Urinary bladder (tissue), 4 donors: ENCODE measurements around the gene ITPR2. TPM values are rescaled to one million over a fixed set of nuclear protein-coding genes. Genes with fewer than 3 reads are reported as not detected.
"Not testable (repeated sequence)": the region's sequence is repeated elsewhere in the genome, so short reads cannot be mapped to it uniquely, and the experiment has no call there.

ENCODE experiments used
- DNase-seq: peaks from one replicate; pipeline ENCODE4 v3.0.0-alpha.2; 2015; ENCODE audit errors: extremely low spot score
- H3K27ac ChIP-seq: one replicate; pipeline ENCODE4 v1.5.1; 2013; ENCODE audit warnings: low read depth, mild to moderate bottlenecking, moderate library complexity
- H3K36me3 ChIP-seq: one replicate; pipeline ENCODE4 v1.6.1; 2013; ENCODE audit warnings: mild to moderate bottlenecking, moderate library complexity; ENCODE audit not compliant: insufficient read depth
- H3K4me1 ChIP-seq: one replicate; pipeline ENCODE4 v1.6.1; 2013; ENCODE audit warnings: mild to moderate bottlenecking, moderate library complexity; ENCODE audit not compliant: insufficient read depth
- H3K4me3 ChIP-seq: one replicate; pipeline ENCODE4 v1.5.1; 2013; ENCODE audit warnings: low read depth, low read length
- WGBS: extraction: QIAGEN DNeasy Blood & Tissue Kit; methylation state at CpG from one replicate; pipeline ENCODE4 v1.1.7; 2013; 5-methylcytosine and 5-hydroxymethylcytosine counted together
- polyA plus RNA-seq: library from polyadenylated mRNA; stranded (reverse); fragments of 200-250 nt; gene quantifications from one replicate; pipeline ENCODE4 v1.2.3, GENCODE V29; 2013
- total RNA-seq: library from RNA; depleted of rRNA; stranded (reverse); fragments of >200 nt; gene quantifications from one replicate; pipeline ENCODE4 v1.2.3, GENCODE V29; 2014
- donor health status: healthy with polysubstance abuse.
- donor health status: healthy.

Gene ITPR2
- total and polyA plus RNA-seq, 2 donors = 5.6 to 48.2 TPM

- 92% methylated on average over 3 of the region's 3 CpGs for WGBS
- no peak overlapping the region for H3K27ac ChIP-seq
These were observed 50.4 kb downstream of the ITPR2 start for GRCh38 chr12:26782372-26783130.

GRCh38 chr12:26780656-26781055 lies 52.3 kb downstream of the ITPR2 start:
- not testable (repeated sequence) for H3K4me3 ChIP-seq, H3K27ac ChIP-seq, DNase-seq, H3K36me3 ChIP-seq, H3K4me1 ChIP-seq
- 97% methylated on average over 2 of the region's 2 CpGs for WGBS

More at GRCh38 chr12:26782372-26783130, 50.4 kb downstream of the ITPR2 start:
- Histone ChIP-seq H3K4me3 (no peak overlapping the region), H3K4me1 (no peaks in the 10 kb centered on the region), H3K36me3 (no peaks in the 10 kb centered on the region)
- no peak for DNase-seq

DNA sequence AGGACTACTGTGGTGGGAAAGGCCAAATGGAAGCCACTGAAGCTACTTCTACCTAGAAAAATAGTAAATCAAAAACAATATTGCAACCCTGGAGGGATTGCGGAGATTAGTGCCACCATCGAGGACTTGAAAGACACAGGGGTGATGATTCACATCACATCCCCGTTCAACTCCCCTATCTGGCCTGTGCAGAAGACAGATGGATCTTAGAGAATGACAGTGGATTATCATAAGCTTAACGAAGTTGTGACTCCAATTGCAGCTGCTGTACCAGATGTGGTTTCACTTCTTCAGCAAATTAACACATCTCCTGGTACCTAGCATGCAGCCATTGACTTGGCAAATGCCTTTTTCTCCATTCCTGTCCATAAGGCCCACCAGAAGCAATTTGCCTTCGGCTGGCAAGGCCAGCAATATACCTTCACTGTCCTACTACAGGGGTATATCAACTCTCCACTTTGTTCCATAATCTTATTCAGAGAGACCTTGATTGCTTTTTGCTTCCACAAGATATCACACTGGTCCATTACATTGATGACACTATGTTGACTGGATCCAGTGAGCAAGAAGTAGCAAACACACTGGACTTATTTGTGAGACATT lies 54.7 kb downstream of the ITPR2 start:
- not testable (repeated sequence) for H3K36me3 ChIP-seq, H3K4me1 ChIP-seq, DNase-seq, H3K27ac ChIP-seq, H3K4me3 ChIP-seq
- WGBS = 93% methylated on average over 5 of the region's 5 CpGs

DNA sequence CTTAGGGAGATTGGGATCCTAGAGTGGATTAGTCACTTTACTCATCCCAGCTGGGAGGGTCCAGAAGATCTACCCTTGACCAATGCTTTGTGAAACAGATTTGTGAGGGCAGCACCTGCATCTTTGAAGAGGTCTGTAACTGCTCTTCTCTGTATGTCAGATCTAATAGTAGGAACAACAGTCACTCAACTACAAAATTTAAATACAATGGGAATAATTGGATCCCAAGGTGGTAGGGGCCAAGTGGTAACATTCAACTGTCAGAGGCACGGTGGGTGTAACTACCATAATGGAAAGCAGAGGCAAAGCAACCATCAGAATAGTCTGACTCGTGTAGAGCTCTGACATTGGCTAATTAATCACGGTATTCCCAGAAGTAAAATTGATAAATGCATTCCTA lies 55.8 kb downstream of the ITPR2 start:
- 81% methylated on average over 3 of the region's 3 CpGs for WGBS
- no peaks in the 10 kb centered on the region for H3K36me3 ChIP-seq
- peaks cover 1% of the 10 kb centered on the region for H3K4me1 ChIP-seq
- DNase-seq = no peak
- no peak overlapping the region for H3K27ac ChIP-seq
- H3K4me3 ChIP-seq = no peak overlapping the region

DNA sequence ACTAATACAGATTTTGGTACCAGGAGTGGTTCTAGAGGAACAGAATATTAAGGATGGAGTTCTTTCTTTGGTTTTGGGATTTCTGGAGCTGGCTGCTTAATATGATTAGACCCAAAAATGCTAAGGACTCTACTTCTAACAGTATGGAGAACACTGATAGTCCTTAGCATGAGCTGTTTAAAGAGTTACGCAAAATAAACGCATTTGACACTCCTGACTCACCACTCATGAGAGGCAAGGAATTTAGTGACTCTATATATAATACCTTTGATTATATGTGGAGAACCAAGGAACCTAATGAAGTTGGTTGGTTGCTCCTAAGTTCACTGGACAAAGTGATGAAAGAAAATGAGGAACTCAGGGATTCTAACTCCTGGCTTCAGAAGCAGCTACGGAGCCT lies 57.0 kb downstream of the ITPR2 start:
- H3K4me1 ChIP-seq, H3K27ac ChIP-seq, H3K36me3 ChIP-seq, DNase-seq, H3K4me3 ChIP-seq: not testable (repeated sequence)
- 88% methylated on average over 3 of the region's 3 CpGs for WGBS

- Histone ChIP-seq H3K36me3 (no peaks in the 10 kb centered on the region), H3K4me1 (peaks cover 1% of the 10 kb centered on the region), H3K27ac (no peak overlapping the region), H3K4me3 (no peak overlapping the region)
- DNase-seq = no peak
- 78% methylated on average over 3 of the region's 3 CpGs for WGBS
These were observed 59.5 kb downstream of the ITPR2 start for GRCh38 chr12:26773313-26774104.

GRCh38 chr12:26771861-26772260 lies 61.1 kb downstream of the ITPR2 start:
- WGBS = 92% methylated on average over 4 of the region's 4 CpGs

GRCh38 chr12:26770239-26771070 lies 62.5 kb downstream of the ITPR2 start:
- 95% methylated on average over 5 of the region's 5 CpGs for WGBS
- Histone ChIP-seq H3K36me3 (no peaks in the 10 kb centered on the region), H3K27ac (no peak overlapping the region), H3K4me1 (peaks cover 1% of the 10 kb centered on the region), H3K4me3 (no peak overlapping the region)
- no peak for DNase-seq

More at GRCh38 chr12:26771861-26772260, 61.1 kb downstream of the ITPR2 start:
- Histone ChIP-seq H3K4me1 (peaks cover 1% of the 10 kb centered on the region), H3K4me3 (no peak overlapping the region), H3K27ac (no peak overlapping the region), H3K36me3 (no peaks in the 10 kb centered on the region)
- no peak for DNase-seq

- no peak overlapping the region for H3K27ac ChIP-seq
- 59% methylated on average over 3 of the region's 3 CpGs for WGBS
- DNase-seq = no peak
- H3K4me3 ChIP-seq = no peak overlapping the region
- H3K4me1 ChIP-seq = peaks cover 1% of the 10 kb centered on the region
- no peaks in the 10 kb centered on the region for H3K36me3 ChIP-seq
These were observed 63.4 kb downstream of the ITPR2 start for GRCh38 chr12:26769611-26770010.

GRCh38 chr12:26768611-26769603 lies 64.1 kb downstream of the ITPR2 start:
- no peaks in the 10 kb centered on the region for H3K36me3 ChIP-seq
- H3K4me3 ChIP-seq = no peak overlapping the region
- 78% methylated on average over 1 of the region's 1 CpG for WGBS
- no peak for DNase-seq
- no peak overlapping the region for H3K27ac ChIP-seq
- peaks cover 1% of the 10 kb centered on the region for H3K4me1 ChIP-seq

GRCh38 chr12:26767865-26768264 lies 65.1 kb downstream of the ITPR2 start:
- H3K4me1 ChIP-seq = no peaks in the 10 kb centered on the region
- H3K4me3 ChIP-seq = no peak overlapping the region
- no peaks in the 10 kb centered on the region for H3K36me3 ChIP-seq
- no peak overlapping the region for H3K27ac ChIP-seq
- DNase-seq = no peak
- WGBS = 74% methylated on average over 4 of the region's 4 CpGs

DNA sequence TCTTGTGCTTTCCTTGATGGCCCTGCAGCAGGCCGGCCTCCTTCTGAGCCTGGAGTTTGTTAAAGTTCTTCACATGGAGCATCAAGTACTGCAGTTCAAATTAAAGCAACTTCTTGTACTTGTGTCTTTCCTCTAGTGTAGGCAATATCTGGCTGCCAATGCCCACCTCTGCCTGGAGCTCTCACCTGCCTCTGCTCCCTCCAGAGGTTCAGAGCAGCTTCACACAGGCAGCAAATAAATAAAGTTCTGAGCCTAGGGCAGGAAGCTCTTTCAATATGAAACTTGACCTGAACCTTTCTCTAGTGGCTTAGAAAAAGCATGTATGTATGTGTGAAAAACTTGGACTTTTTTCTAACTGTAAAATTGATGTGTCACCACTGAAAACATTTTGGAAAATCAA lies 65.9 kb downstream of the ITPR2 start:
- Histone ChIP-seq H3K4me3 (no peak overlapping the region), H3K36me3 (no peaks in the 10 kb centered on the region), H3K4me1 (no peaks in the 10 kb centered on the region), H3K27ac (no peak overlapping the region)
- WGBS = 94% methylated on average over 1 of the region's 1 CpG
- DNase-seq = no peak
